Measurements from ENCODE around the gene MYCBPAP. TPM values are rescaled to one million over a fixed set of nuclear protein-coding genes. Genes with fewer than 3 reads are reported as not detected.

The MYCBPAP gene
- total RNA-seq, 1 experiment from 2014 or later, result 2.7 TPM

DNA sequence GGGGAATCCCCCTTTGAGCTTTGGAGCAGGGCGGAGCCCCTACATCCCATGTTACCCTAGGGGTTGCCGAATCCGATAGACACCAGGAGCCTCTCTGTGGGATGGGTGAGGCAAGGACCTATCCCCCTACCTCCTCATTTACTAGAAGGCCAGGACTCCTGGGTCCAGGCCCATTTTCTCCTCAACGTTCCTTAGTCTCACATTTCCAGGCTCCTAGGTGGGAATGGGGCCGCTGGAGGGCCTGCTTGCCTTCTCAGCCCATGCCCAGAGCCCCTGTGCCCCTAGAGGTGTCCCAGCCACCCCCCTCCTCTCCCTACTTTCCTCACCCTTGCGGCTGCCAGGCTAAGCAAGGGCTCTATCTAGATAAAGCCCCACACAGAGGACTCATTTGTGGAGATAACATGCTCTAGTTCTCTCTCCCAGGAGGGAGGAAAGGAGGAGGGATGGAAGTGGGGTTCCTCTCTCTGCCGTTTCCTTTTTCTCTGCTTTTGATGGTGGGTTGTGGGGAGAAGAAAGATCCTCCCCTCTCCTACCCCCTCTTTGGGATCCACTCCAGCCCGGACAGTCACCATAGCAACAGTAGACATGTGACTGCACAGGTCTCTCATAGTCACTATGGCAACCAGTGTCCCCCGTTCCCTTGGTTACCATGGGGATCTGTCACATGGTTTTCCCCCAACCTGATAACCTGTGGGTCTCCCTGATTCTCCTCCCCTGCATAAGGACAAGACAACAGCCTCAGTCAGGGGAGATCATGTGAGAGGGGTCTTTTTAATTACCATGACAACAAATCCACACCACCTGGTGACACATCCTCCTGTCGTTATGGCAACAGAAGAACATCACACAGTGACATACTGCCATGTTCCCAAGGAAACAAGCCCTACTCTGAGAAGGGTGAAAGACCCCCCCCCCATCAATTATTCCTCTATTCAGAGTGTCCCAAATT, 57.4 kb downstream of the MYCBPAP start:
- BruUV-seq (replicated peaks), result no TSS peak
- H3K36me3 Mint-ChIP-seq (ENCODE audit: insufficient read depth, unreplicated experiment), result no peaks in the 10 kb centered on the region
- H3K27me3 ChIP-seq (replicated peaks; ENCODE audit: control insufficient read depth, insufficient read depth, low read length), result peaks cover 14% of the 10 kb centered on the region
- no peak overlapping the region for H3K27ac Mint-ChIP-seq (ENCODE audit: unreplicated experiment)
- TF ChIP-seq, protein P1, sequence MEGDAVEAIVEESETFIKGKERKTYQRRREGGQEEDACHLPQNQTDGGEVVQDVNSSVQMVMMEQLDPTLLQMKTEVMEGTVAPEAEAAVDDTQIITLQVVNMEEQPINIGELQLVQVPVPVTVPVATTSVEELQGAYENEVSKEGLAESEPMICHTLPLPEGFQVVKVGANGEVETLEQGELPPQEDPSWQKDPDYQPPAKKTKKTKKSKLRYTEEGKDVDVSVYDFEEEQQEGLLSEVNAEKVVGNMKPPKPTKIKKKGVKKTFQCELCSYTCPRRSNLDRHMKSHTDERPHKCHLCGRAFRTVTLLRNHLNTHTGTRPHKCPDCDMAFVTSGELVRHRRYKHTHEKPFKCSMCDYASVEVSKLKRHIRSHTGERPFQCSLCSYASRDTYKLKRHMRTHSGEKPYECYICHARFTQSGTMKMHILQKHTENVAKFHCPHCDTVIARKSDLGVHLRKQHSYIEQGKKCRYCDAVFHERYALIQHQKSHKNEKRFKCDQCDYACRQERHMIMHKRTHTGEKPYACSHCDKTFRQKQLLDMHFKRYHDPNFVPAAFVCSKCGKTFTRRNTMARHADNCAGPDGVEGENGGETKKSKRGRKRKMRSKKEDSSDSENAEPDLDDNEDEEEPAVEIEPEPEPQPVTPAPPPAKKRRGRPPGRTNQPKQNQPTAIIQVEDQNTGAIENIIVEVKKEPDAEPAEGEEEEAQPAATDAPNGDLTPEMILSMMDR (IDR thresholded peaks at IDR 0.05; ENCODE audit: insufficient read depth in 1 of 2, low read depth in 1 of 2, low read length in 1 of 2, severe bottlenecking in 1 of 2, unreplicated experiment in 1 of 2), result no peak
- no peak for DNase-seq
- ChIA-PET CTCF (interaction anchor here (0.6 to 6.4 kb wide), 6 partner anchors 15 to 127 kb away, joined by 3 to 103 read pairs (median 4); no protein-coding TSS in a partner anchor), POLR2A (no interaction called here)
- no peaks in the 10 kb centered on the region for H3K9me3 ChIP-seq
- H3K9me3 Mint-ChIP-seq (ENCODE audit: unreplicated experiment), result no peaks in the 10 kb centered on the region
- no peak overlapping the region for H3K4me3 Mint-ChIP-seq (ENCODE audit: unreplicated experiment)
- H3K4me3 ChIP-seq (ENCODE audit: low read depth, low read length), result no peak overlapping the region
- H3K27me3 Mint-ChIP-seq (ENCODE audit: insufficient read depth, unreplicated experiment), result peaks cover 22% of the 10 kb centered on the region
- H3K4me1 Mint-ChIP-seq (ENCODE audit: low read depth, unreplicated experiment), result peaks cover 7% of the 10 kb centered on the region
- no peaks in the 10 kb centered on the region for H3K36me3 ChIP-seq (ENCODE audit: control insufficient read depth, insufficient read depth, low read length)
- H3K4me1 ChIP-seq, result peaks cover 5% of the 10 kb centered on the region
- intact Hi-C loops (cut with micrococcal nuclease; ENCODE audit: unreplicated experiment), result no loop called here

DNA sequence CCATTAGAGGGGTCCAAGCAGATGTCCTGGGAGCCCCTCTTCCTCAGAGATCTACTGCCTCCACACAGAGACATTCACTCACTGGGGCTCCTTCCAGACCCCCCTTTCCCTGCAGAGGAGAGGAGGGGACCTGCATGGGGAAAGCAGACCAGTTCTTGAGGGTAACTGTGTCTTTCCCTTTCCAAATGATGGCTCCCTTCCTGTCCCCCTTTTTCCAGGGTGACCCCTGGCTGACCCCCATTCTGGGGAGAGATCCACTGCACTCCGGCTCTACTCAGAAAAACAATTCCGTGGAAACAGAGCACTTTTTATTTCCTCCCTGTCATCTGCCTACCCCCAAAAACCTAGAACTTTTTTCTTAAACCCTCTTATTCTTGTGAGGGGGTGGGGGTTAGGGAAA, 58.6 kb downstream of the MYCBPAP start:
- ChIA-PET POLR2A (no interaction called here), CTCF (interaction anchor here (0.6 to 1.7 kb wide), 3 partner anchors 16 to 59 kb away, joined by 3 to 5 read pairs (median 4); no protein-coding TSS in a partner anchor)
- intact Hi-C loops (cut with micrococcal nuclease; ENCODE audit: unreplicated experiment), result no loop called here

DNA sequence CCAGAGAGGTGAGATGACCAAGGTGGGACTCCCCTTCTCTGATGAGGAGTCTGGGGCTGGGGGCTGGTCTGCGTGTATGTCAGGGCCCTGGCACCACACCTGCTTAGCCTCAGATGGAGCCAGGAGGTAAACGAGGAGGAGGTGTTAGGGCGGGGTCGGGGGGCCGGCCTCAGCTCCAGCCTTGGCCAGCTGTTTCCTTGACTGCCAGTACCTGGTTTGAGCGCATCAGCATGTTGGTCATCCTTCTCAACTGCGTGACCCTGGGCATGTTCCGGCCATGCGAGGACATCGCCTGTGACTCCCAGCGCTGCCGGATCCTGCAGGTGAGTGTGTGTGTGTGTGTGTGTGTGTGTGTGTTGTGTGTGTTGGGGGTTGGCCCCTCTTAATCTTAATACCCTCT, 60.4 kb downstream of the MYCBPAP start:
- BruUV-seq (replicated peaks), result no TSS peak
- intact Hi-C loops (cut with micrococcal nuclease; ENCODE audit: unreplicated experiment), result no loop called here
- peaks cover 6% of the 10 kb centered on the region for H3K4me1 Mint-ChIP-seq (ENCODE audit: low read depth, unreplicated experiment)
- H3K36me3 Mint-ChIP-seq (ENCODE audit: insufficient read depth, unreplicated experiment), result no peaks in the 10 kb centered on the region
- TF ChIP-seq, protein P1 (IDR thresholded peaks at IDR 0.05; ENCODE audit: insufficient read depth in 1 of 2, low read depth in 1 of 2, low read length in 1 of 2, severe bottlenecking in 1 of 2, unreplicated experiment in 1 of 2), result no peak
- peaks cover 10% of the 10 kb centered on the region for H3K27me3 Mint-ChIP-seq (ENCODE audit: insufficient read depth, unreplicated experiment)
- H3K9me3 Mint-ChIP-seq (ENCODE audit: unreplicated experiment), result no peaks in the 10 kb centered on the region
- H3K4me1 ChIP-seq, result no peaks in the 10 kb centered on the region
- H3K9me3 ChIP-seq, result no peaks in the 10 kb centered on the region
- no peak overlapping the region for H3K27ac Mint-ChIP-seq (ENCODE audit: unreplicated experiment)
- ChIA-PET POLR2A (no interaction called here), CTCF (interaction anchor here (0.7 to 1.4 kb wide), 3 partner anchors 13 to 57 kb away, joined by 3 to 5 read pairs (median 3); no protein-coding TSS in a partner anchor)
- H3K4me3 Mint-ChIP-seq (ENCODE audit: unreplicated experiment), result no peak overlapping the region
- no peaks in the 10 kb centered on the region for H3K36me3 ChIP-seq (ENCODE audit: control insufficient read depth, insufficient read depth, low read length)
- DNase-seq, result no peak
- H3K27me3 ChIP-seq (replicated peaks; ENCODE audit: control insufficient read depth, insufficient read depth, low read length), result peaks cover 3% of the 10 kb centered on the region
- H3K4me3 ChIP-seq (ENCODE audit: low read depth, low read length), result no peak overlapping the region

More for the DNA sequence above, 58.6 kb downstream of the MYCBPAP start:
- no peak overlapping the region for H3K4me3 Mint-ChIP-seq (ENCODE audit: unreplicated experiment)
- TF ChIP-seq, protein P1 (IDR thresholded peaks at IDR 0.05; ENCODE audit: insufficient read depth in 1 of 2, low read depth in 1 of 2, low read length in 1 of 2, severe bottlenecking in 1 of 2, unreplicated experiment in 1 of 2), result no peak
- no peak overlapping the region for H3K27ac Mint-ChIP-seq (ENCODE audit: unreplicated experiment)
- H3K27me3 Mint-ChIP-seq (ENCODE audit: insufficient read depth, unreplicated experiment), result peaks cover 22% of the 10 kb centered on the region
- no peaks in the 10 kb centered on the region for H3K36me3 Mint-ChIP-seq (ENCODE audit: insufficient read depth, unreplicated experiment)
- Histone ChIP-seq H3K9me3 (no peaks in the 10 kb centered on the region), H3K4me1 (no peaks in the 10 kb centered on the region), H3K27me3 (replicated peaks; ENCODE audit: control insufficient read depth, insufficient read depth, low read length) (peaks cover 13% of the 10 kb centered on the region), H3K4me3 (ENCODE audit: low read depth, low read length) (no peak overlapping the region), H3K36me3 (ENCODE audit: control insufficient read depth, insufficient read depth, low read length) (no peaks in the 10 kb centered on the region)
- no peaks in the 10 kb centered on the region for H3K9me3 Mint-ChIP-seq (ENCODE audit: unreplicated experiment)
- H3K4me1 Mint-ChIP-seq (ENCODE audit: low read depth, unreplicated experiment), result peaks cover 7% of the 10 kb centered on the region
- no TSS peak for BruUV-seq (replicated peaks)
- no peak for DNase-seq
